Fibroblast of the aortic adventitia (primary cell): ENCODE measurements around the gene CSRNP3. TPM values are rescaled to one million over a fixed set of nuclear protein-coding genes. Genes with fewer than 3 reads are reported as not detected.
"Not testable (repeated sequence)": the region's sequence is repeated elsewhere in the genome, so short reads cannot be mapped to it uniquely, and the experiment has no call there.

ENCODE experiments used
- DNase-seq: peaks from one replicate; pipeline ENCODE4 v3.0.0-alpha.2; 2010; ENCODE audit warnings: low read depth
- H3K4me3 ChIP-seq: 2 replicates; pipeline ENCODE4 v1.5.1; 2011; ENCODE audit warnings: low read depth, mild to moderate bottlenecking, control low read depth, low read length, moderate library complexity
- total RNA-seq: library from RNA; depleted of rRNA; stranded (reverse); fragments of >200 nt; gene quantifications from 2 replicates; pipeline ENCODE4 v1.2.3, GENCODE V29; 2012; ENCODE audit warnings: low replicate concordance
- TF ChIP-seq, protein P1 (sequence below): IDR thresholded peaks from 2 replicates; pipeline ENCODE4 v1.5.1; 2011; ENCODE audit warnings: mild to moderate bottlenecking, low read length, control low read depth, inconsistent platforms; ENCODE audit not compliant: insufficient read depth

The CSRNP3 gene
- total RNA-seq, 1 donor = 2.3 TPM

GRCh38 chr2:165584126-165584654, 114.7 kb downstream of the CSRNP3 start:
- no peak overlapping the region for H3K4me3 ChIP-seq
- no peak for DNase-seq
- TF ChIP-seq, protein P1, sequence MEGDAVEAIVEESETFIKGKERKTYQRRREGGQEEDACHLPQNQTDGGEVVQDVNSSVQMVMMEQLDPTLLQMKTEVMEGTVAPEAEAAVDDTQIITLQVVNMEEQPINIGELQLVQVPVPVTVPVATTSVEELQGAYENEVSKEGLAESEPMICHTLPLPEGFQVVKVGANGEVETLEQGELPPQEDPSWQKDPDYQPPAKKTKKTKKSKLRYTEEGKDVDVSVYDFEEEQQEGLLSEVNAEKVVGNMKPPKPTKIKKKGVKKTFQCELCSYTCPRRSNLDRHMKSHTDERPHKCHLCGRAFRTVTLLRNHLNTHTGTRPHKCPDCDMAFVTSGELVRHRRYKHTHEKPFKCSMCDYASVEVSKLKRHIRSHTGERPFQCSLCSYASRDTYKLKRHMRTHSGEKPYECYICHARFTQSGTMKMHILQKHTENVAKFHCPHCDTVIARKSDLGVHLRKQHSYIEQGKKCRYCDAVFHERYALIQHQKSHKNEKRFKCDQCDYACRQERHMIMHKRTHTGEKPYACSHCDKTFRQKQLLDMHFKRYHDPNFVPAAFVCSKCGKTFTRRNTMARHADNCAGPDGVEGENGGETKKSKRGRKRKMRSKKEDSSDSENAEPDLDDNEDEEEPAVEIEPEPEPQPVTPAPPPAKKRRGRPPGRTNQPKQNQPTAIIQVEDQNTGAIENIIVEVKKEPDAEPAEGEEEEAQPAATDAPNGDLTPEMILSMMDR = no peak

DNA sequence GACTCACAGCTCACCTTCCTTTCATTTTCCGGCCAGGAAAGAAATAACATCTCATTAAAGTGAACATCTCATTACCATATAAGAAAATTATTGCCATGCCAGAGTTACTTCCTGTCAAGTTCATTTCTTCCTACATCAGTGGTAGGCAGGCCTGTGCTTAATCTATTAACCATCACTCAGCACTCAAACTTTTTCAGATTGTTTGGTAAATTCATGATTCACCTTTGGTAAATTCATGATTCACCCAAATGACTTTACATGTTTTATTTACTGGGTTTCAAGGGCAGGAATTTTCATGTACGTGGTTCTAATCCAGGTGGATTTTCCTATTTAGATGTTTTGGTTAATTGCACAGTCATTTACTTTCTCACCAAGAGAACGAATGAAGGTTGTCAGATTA, 116.5 kb downstream of the CSRNP3 start:
- no peak overlapping the region for H3K4me3 ChIP-seq
- TF ChIP-seq, protein P1 = no peak
- DNase-seq = no peak

DNA sequence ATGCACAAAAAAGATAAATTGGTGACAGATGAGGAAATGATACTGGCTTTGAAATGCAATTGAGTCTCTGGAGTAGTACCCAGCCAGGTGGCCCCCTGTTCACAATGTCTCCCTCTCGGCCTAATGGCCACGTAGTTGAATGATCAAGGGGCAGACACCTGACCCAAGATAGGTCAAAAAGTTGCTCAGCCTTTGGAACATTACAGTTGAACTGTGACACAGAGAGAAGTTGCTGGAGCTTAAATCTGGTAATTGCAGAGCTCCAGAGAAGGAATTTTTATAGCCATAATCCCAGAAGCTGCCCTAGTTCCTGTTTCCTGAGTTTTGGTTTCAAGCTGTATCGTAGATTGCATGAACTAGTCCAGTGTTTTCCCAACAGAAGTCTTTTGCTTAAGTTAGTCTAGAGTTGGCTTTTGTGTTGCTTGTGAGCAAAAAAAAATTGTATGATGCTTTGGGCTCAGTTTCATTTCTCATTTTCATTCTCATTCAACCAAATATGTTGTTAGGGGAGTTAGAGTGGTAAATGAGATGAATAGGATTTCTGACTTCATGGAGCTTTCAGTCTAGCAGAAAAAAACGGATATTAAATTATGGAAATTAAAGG, 117.9 kb downstream of the CSRNP3 start:
- DNase-seq = no peak
- TF ChIP-seq, protein P1 = no peak
- H3K4me3 ChIP-seq = no peak overlapping the region

DNA sequence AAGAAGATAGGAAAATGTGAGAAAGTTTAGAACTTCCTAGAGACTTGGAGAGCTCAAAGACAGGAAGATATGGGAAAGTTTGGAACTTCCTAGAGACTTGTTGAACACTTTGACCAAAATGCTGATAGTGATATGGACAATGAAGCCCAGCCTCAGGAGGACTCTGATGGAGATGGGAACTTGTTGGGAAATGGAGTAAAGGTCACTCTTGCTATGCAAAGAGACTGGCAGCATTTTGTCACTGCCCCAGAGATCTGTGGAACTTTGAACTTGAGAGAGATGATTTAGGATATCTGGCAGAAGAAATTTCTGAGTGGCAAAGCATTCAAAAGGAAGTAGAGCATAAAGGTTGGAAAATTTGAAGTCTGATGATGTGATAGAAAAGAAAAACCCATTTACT, 121.5 kb downstream of the CSRNP3 start:
- H3K4me3 ChIP-seq, DNase-seq: not testable (repeated sequence)

GRCh38 chr2:165593081-165593480, 123.6 kb downstream of the CSRNP3 start:
- TF ChIP-seq, protein P1 = no peak
- H3K4me3 ChIP-seq = no peak overlapping the region
- no peak for DNase-seq

GRCh38 chr2:165594231-165594934, 124.9 kb downstream of the CSRNP3 start:
- TF ChIP-seq, protein P1 = no peak
- no peak for DNase-seq
- no peak overlapping the region for H3K4me3 ChIP-seq

DNA sequence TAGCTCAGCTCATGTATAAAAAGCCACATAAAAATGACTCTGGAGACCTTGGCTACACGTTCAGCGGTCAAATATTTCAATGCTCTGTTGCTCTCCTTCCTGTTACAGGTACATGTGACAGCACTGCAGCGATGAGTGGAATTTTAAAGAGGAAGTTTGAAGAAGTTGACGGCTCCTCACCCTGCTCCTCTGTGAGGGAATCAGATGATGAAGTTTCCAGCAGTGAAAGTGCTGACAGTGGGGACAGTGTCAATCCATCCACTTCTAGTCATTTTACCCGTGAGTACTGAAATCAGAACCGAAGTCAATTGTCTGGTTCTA, 125.4 kb downstream of the CSRNP3 start:
- no peak for DNase-seq

More for the DNA sequence above, 125.4 kb downstream of the CSRNP3 start:
- no peak overlapping the region for H3K4me3 ChIP-seq
- TF ChIP-seq, protein P1 = no peak
